Progenitor cell of endocrine pancreas (in vitro differentiated cells): ENCODE data around the gene TMEM89. TPM values are rescaled to one million over a fixed set of nuclear protein-coding genes. Genes with fewer than 3 reads are reported as not detected.

Experiments
- DNase-seq: peaks from one replicate; pipeline ENCODE4 v3.0.0; 2021; ENCODE audit warnings: low spot score; ENCODE audit not compliant: unreplicated experiment
- H3K27ac Mint-ChIP-seq: 2 replicates; pipeline ENCODE4 v1.8.0; 2021; ENCODE audit warnings: mild to moderate bottlenecking, moderate library complexity, mixed read lengths
- H3K27me3 Mint-ChIP-seq: 2 replicates; pipeline ENCODE4 v1.8.0; 2021; ENCODE audit warnings: mixed read lengths
- H3K36me3 Mint-ChIP-seq: 2 replicates; pipeline ENCODE4 v1.8.0; 2022; ENCODE audit warnings: mixed read lengths; ENCODE audit not compliant: insufficient read depth
- H3K4me1 Mint-ChIP-seq: 2 replicates; pipeline ENCODE4 v1.8.0; 2021; ENCODE audit warnings: low read depth, mixed read lengths
- H3K4me3 Mint-ChIP-seq: 2 replicates; pipeline ENCODE4 v1.8.0; 2021; ENCODE audit warnings: low read depth, mild to moderate bottlenecking, moderate library complexity, mixed read lengths
- H3K9me3 Mint-ChIP-seq: 2 replicates; pipeline ENCODE4 v1.8.0; 2021; ENCODE audit warnings: low read depth, mixed read lengths
- total RNA-seq: library from RNA; stranded (reverse); gene quantifications from 2 replicates; pipeline ENCODE4 v1.2.1, GENCODE V29; 2021
- TF ChIP-seq, protein P1 (sequence below): fragments of 200-600 bp; sonication (generic); IDR thresholded peaks from one replicate; pipeline ENCODE4 v1.5.0; 2021; ENCODE audit warnings: antibody characterized with exemption, mild to moderate bottlenecking; ENCODE audit not compliant: unreplicated experiment

The TMEM89 gene
- total RNA-seq, 1 donor from 2014 or later: not detected

DNA sequence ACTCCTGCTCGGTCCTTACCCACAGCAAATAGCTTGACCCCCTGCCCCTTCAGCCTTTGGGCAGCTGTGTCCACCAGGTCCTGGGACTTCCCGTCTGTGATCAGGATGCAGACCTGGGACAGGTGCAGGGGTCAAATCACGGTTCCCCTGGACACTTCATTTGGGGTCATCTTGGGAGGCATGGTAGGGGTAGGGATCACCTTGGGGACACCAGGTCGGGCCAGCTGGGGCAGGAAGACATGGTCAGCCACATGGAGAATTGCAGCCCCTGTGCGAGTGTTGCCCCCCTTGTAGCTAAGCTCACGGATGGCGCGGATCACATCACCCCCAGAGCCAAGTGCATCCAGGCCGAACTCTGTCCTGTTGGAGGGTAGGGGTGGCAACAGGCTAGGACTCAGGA lies 28.2 kb downstream of the TMEM89 start:
- no peak for DNase-seq
- TF ChIP-seq, protein P1, sequence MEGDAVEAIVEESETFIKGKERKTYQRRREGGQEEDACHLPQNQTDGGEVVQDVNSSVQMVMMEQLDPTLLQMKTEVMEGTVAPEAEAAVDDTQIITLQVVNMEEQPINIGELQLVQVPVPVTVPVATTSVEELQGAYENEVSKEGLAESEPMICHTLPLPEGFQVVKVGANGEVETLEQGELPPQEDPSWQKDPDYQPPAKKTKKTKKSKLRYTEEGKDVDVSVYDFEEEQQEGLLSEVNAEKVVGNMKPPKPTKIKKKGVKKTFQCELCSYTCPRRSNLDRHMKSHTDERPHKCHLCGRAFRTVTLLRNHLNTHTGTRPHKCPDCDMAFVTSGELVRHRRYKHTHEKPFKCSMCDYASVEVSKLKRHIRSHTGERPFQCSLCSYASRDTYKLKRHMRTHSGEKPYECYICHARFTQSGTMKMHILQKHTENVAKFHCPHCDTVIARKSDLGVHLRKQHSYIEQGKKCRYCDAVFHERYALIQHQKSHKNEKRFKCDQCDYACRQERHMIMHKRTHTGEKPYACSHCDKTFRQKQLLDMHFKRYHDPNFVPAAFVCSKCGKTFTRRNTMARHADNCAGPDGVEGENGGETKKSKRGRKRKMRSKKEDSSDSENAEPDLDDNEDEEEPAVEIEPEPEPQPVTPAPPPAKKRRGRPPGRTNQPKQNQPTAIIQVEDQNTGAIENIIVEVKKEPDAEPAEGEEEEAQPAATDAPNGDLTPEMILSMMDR: no peak
- H3K27me3 Mint-ChIP-seq: peaks cover 11% of the 10 kb centered on the region
- no peaks in the 10 kb centered on the region for H3K4me1 Mint-ChIP-seq
- H3K36me3 Mint-ChIP-seq: peaks cover 1% of the 10 kb centered on the region
- no peak overlapping the region for H3K27ac Mint-ChIP-seq
- H3K9me3 Mint-ChIP-seq: no peaks in the 10 kb centered on the region
- H3K4me3 Mint-ChIP-seq: no peak overlapping the region

DNA sequence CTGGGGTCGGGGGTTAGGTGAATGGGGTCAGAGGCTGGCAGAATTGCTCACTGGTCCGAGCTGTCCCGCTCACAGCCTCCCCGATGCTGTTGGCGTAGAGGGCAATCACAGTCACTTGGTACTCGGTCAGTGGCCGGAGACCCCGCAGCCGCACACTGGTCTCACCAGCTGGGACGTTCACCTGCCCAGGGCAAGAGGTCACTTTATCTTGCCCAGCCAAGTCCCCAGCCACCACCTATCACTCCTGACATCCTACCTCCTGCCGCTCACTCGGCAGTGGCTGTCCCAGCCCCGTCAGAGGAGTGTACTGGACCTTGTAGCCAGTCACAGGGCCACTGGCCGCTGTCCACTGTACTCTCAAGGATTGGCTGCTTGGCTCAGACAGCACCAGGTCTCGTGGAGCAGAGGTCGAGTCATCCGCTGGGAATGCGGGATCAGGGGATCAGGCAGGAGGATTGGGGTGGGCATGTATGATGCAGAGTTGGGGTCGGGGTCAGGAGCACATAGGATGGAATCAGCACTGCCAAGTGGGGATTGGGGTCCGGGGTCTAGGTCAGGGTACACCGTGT lies 29.0 kb downstream of the TMEM89 start:
- no peak overlapping the region for H3K27ac Mint-ChIP-seq
- H3K4me3 Mint-ChIP-seq: no peak overlapping the region
- DNase-seq: no peak
- TF ChIP-seq, protein P1: no peak
- H3K36me3 Mint-ChIP-seq: peaks cover 1% of the 10 kb centered on the region
- peaks cover 11% of the 10 kb centered on the region for H3K27me3 Mint-ChIP-seq
- no peaks in the 10 kb centered on the region for H3K4me1 Mint-ChIP-seq
- H3K9me3 Mint-ChIP-seq: no peaks in the 10 kb centered on the region

DNA sequence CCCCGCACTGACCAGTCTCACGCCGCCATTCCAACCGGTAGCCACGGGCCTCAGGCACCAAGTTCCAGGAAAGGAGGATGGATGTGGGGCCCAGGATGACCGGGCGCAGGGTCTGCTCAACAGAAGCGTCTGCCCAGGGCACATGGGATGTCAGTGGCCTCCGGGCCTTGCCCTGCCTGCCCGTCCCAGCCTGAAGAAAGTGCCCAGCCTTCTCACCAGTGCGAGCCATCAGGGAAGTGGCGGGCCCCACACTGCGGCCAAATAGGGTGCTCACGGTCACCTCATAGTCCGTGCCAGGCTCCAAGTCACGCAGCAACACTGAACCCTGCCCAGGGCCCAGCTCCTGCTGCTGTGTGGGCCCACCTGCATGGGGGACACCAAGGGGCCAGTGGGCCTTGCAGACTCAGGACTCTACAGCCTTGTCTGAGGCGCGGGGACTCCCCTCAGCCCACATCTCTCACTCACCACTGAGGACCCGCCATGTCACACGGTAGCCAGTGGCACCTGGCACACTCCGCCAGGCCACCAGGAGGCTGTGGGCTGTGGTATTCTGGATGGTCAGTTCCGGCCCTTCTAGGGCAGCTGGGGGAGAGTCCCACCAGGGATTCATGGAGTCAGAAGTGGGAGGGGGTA lies 29.6 kb downstream of the TMEM89 start:
- no peaks in the 10 kb centered on the region for H3K9me3 Mint-ChIP-seq
- H3K36me3 Mint-ChIP-seq: peaks cover 1% of the 10 kb centered on the region
- H3K4me3 Mint-ChIP-seq: no peak overlapping the region
- TF ChIP-seq, protein P1: no peak
- H3K27ac Mint-ChIP-seq: no peak overlapping the region
- no peaks in the 10 kb centered on the region for H3K4me1 Mint-ChIP-seq
- H3K27me3 Mint-ChIP-seq: peaks cover 11% of the 10 kb centered on the region
- DNase-seq: no peak

DNA sequence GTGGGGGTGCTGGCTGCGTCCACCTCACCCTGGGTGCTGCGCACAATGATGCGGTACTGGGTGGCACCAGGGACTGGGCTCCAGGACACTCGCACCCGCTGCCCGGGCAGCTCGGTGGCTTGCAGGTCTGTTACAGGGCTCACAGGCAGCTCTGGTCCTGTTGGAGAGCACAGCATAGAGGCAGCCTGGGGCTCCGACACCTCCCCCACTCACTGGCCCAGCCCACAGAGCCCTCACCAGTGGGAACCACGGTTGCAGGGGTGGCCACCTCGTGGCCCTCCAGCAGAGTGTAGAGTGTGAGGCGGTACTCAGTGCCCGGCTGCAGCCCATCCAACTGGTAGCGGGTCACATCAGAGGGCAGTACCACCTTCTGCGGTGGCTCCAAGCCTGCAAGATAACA lies 30.1 kb downstream of the TMEM89 start:
- H3K27ac Mint-ChIP-seq: no peak overlapping the region
- TF ChIP-seq, protein P1: no peak
- no peak overlapping the region for H3K4me3 Mint-ChIP-seq
- no peaks in the 10 kb centered on the region for H3K4me1 Mint-ChIP-seq
- peaks cover 3% of the 10 kb centered on the region for H3K36me3 Mint-ChIP-seq
- H3K27me3 Mint-ChIP-seq: peaks cover 11% of the 10 kb centered on the region
- H3K9me3 Mint-ChIP-seq: no peaks in the 10 kb centered on the region
- DNase-seq: no peak

DNA sequence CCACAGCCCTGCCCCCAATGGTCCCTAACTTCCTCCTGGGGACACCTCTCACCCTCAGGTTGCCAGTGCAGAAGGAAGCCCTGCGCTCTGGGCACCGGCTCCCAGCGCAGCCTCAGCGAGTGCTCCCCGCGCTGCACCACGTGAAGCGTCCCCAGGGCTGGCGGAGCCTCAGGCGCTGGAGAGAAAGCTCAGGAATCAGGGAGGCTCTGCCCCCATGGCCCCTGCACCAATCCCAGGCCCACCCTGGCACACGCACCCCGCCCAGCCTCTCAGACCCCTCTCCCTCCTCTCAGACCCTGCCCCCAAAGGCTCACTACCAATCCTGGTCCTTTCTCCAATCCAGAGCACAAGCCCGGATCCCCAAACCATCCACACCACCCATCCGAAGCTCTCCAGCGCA lies 33.3 kb downstream of the TMEM89 start:
- Mint-ChIP-seq H3K36me3 (peaks cover 3% of the 10 kb centered on the region), H3K4me1 (no peaks in the 10 kb centered on the region), H3K27me3 (no peaks in the 10 kb centered on the region), H3K4me3 (no peak overlapping the region), H3K9me3 (no peaks in the 10 kb centered on the region), H3K27ac (no peak overlapping the region)
- no peak for DNase-seq
- TF ChIP-seq, protein P1: no peak
